Measurements from ENCODE around the gene PRPH. TPM values are rescaled to one million over a fixed set of nuclear protein-coding genes. Genes with fewer than 3 reads are reported as not detected.

PRPH gene
- total and polyA plus RNA-seq, 8 donors = 0.45 to 14.5 (median 9.0) TPM; not detected in 3

GRCh38 chr12:49347311-49348193 is 52.6 kb downstream of the PRPH start:
- Histone ChIP-seq H3K4me3 (peak overlapping the region; percentile 34 to 60 (median 41)), H3K9me3 (no peaks in the 10 kb centered on the region), H3K36me3 (peaks cover 0 to 4% (median 0%) of the 10 kb centered on the region in 4 donors), H3K27ac (peak overlapping the region in 4 of 5 donors; percentile 2 to 38 (median 8)), H3K4me1 (peaks cover 55 to 65% (median 60%) of the 10 kb centered on the region in 4 donors), H3K27me3 (peaks cover 10 to 95% (median 45%) of the 10 kb centered on the region in 3 donors)
- WGBS, 5 donors = 4 to 13% (median 6%) methylated on average over 21 to 37 of the region's 37 CpGs
- TF ChIP-seq EP300 (IDR thresholded peaks at IDR 0.05) = no peak
- TF ChIP-seq CTCF (IDR thresholded peaks at IDR 0.05) = peak in 6 of 7 experiments; percentile 55 to 98 (median 87)
- peak in 2 of 3 donors; percentile 69 to 70 for TF ChIP-seq POLR2AphosphoS5 (IDR thresholded peaks at IDR 0.05)
- no peak for TF ChIP-seq POLR2A (IDR thresholded peaks at IDR 0.05)
- intact Hi-C loops (cut with DNase I; ENCODE audit: low total_unique reads) = no loop called here
- peak; percentile 91 to 94 for DNase-seq

Other genes starting within 250 kb of the PRPH start
- 100 to 1,000 TPM in 3 of 5 donors, 10 to 100 TPM in 2; 65.4 to 220 (median 110) TPM for gene KMT2D, start 234.4 kb upstream of the PRPH start, total RNA-seq
- gene KMT2D, start 234.4 kb upstream of the PRPH start, polyA plus RNA-seq = 10 to 100 TPM in 1 of 3 donors, 1 to 10 TPM in 2; 3.2 to 17.2 (median 7.4) TPM
- not detected for gene RHEBL1, start 225.2 kb upstream of the PRPH start, total RNA-seq
- gene RHEBL1, start 225.2 kb upstream of the PRPH start, polyA plus RNA-seq = 1 to 10 TPM in 1 of 3 donors, under 1 TPM in 1, not detected in 1; 0.75 to 1.0 TPM
- gene DHH, start 200.3 kb upstream of the PRPH start, total RNA-seq = 1 to 10 TPM in 1 of 5 donors, under 1 TPM in 2, not detected in 2; 0.29 to 1.1 (median 0.58) TPM
- gene DHH, start 200.3 kb upstream of the PRPH start, polyA plus RNA-seq = under 1 TPM; 0.10 to 0.15 (median 0.12) TPM
- gene LMBR1L, start 184.3 kb upstream of the PRPH start, total RNA-seq = 10 to 100 TPM; 11.2 to 61.4 (median 54.9) TPM
- 10 to 100 TPM in 1 of 3 donors, 1 to 10 TPM in 2; 6.8 to 40.4 (median 7.8) TPM for gene LMBR1L, start 184.3 kb upstream of the PRPH start, polyA plus RNA-seq
- gene TUBA1B, start 163.8 kb upstream of the PRPH start, total RNA-seq = 100 to 1,000 TPM; 205 to 529 (median 339) TPM
- gene TUBA1B, start 163.8 kb upstream of the PRPH start, polyA plus RNA-seq = 100 to 1,000 TPM; 436 to 710 (median 468) TPM
- gene TUBA1A, start 106.1 kb upstream of the PRPH start, total RNA-seq = 100 to 1,000 TPM in 4 of 5 donors, 10 to 100 TPM in 1; 82.2 to 279 (median 156) TPM
- 100 to 1,000 TPM in 1 of 3 donors, 10 to 100 TPM in 2; 64.5 to 104 (median 89.7) TPM for gene TUBA1A, start 106.1 kb upstream of the PRPH start, polyA plus RNA-seq
- gene TUBA1C, start 30.1 kb upstream of the PRPH start, total RNA-seq = 100 to 1,000 TPM in 3 of 5 donors, 10 to 100 TPM in 2; 63.7 to 193 (median 107) TPM
- 100 to 1,000 TPM; 215 to 403 (median 328) TPM for gene TUBA1C, start 30.1 kb upstream of the PRPH start, polyA plus RNA-seq
- gene TROAP, start 28.1 kb downstream of the PRPH start, total RNA-seq = 10 to 100 TPM in 2 of 5 donors, 1 to 10 TPM in 3; 1.4 to 54.2 (median 8.5) TPM
- gene TROAP, start 28.1 kb downstream of the PRPH start, polyA plus RNA-seq = 10 to 100 TPM in 1 of 3 donors, 1 to 10 TPM in 2; 3.2 to 15.7 (median 8.9) TPM
- not detected for gene C1QL4, start 42.0 kb downstream of the PRPH start, total RNA-seq
- gene C1QL4, start 42.0 kb downstream of the PRPH start, polyA plus RNA-seq = not detected
- gene DNAJC22, start 51.7 kb downstream of the PRPH start, total RNA-seq = 10 to 100 TPM in 2 of 5 donors, 1 to 10 TPM in 2, not detected in 1; 3.1 to 54.7 (median 13.9) TPM
- gene DNAJC22, start 51.7 kb downstream of the PRPH start, polyA plus RNA-seq = 1 to 10 TPM; 1.5 to 1.6 (median 1.5) TPM
- 100 to 1,000 TPM in 1 of 5 donors, 10 to 100 TPM in 4; 14.8 to 194 (median 24.8) TPM for gene SPATS2, start 72.3 kb downstream of the PRPH start, total RNA-seq
- 10 to 100 TPM in 2 of 3 donors, 1 to 10 TPM in 1; 8.0 to 15.9 (median 14.4) TPM for gene SPATS2, start 72.3 kb downstream of the PRPH start, polyA plus RNA-seq
- gene KCNH3, start 243.9 kb downstream of the PRPH start, total RNA-seq = under 1 TPM in 1 of 5 donors, not detected in 4; 0.55 TPM
- gene KCNH3, start 243.9 kb downstream of the PRPH start, polyA plus RNA-seq = under 1 TPM; 0.25 to 0.61 (median 0.44) TPM